HG02973 (cell line): ENCODE measurements around the gene FCGR3B.
"Not testable (repeated sequence)": the region's sequence is repeated elsewhere in the genome, so short reads cannot be mapped to it uniquely, and the experiment has no call there.

ENCODE experiments used
- ATAC-seq: cut with Tn5 transposase; IDR thresholded peaks from one replicate; pipeline ENCODE4 v1.9.1; 2021; ENCODE audit warnings: moderate library complexity; ENCODE audit not compliant: unreplicated experiment

FCGR3B gene

GRCh38 chr1:161606541-161607336, 24.2 kb downstream of the FCGR3B start:
- not testable (repeated sequence) for ATAC-seq

GRCh38 chr1:161605762-161606540, 25.0 kb downstream of the FCGR3B start:
- not testable (repeated sequence) for ATAC-seq

- ATAC-seq, result not testable (repeated sequence)
Measured at GRCh38 chr1:161605024-161605423, 26.0 kb downstream of the FCGR3B start.

GRCh38 chr1:161597077-161597476, 33.9 kb downstream of the FCGR3B start:
- ATAC-seq, result not testable (repeated sequence)

- not testable (repeated sequence) for ATAC-seq
Measured at GRCh38 chr1:161595583-161595982, 35.4 kb downstream of the FCGR3B start.

- ATAC-seq, result not testable (repeated sequence)
Measured at GRCh38 chr1:161595173-161595572, 35.8 kb downstream of the FCGR3B start.

GRCh38 chr1:161594269-161594984, 36.5 kb downstream of the FCGR3B start:
- ATAC-seq, result not testable (repeated sequence)

GRCh38 chr1:161593092-161593755, 37.8 kb downstream of the FCGR3B start:
- ATAC-seq, result not testable (repeated sequence)

- ATAC-seq, result not testable (repeated sequence)
Measured at GRCh38 chr1:161592586-161592985, 38.4 kb downstream of the FCGR3B start.

- not testable (repeated sequence) for ATAC-seq
Measured at GRCh38 chr1:161589920-161590319, 41.1 kb downstream of the FCGR3B start.

- not testable (repeated sequence) for ATAC-seq
Measured at GRCh38 chr1:161589365-161589764, 41.6 kb downstream of the FCGR3B start.

- not testable (repeated sequence) for ATAC-seq
Measured at GRCh38 chr1:161588596-161588995, 42.4 kb downstream of the FCGR3B start.

- ATAC-seq, result not testable (repeated sequence)
Measured at GRCh38 chr1:161582882-161583281, 48.1 kb downstream of the FCGR3B start.

- ATAC-seq, result peak; percentile 60
Measured at GRCh38 chr1:161580879-161581537, 50.0 kb downstream of the FCGR3B start.

- ATAC-seq, result not testable (repeated sequence)
Measured at GRCh38 chr1:161579856-161580507, 51.0 kb downstream of the FCGR3B start.

- not testable (repeated sequence) for ATAC-seq
Measured at GRCh38 chr1:161576676-161577075, 54.3 kb downstream of the FCGR3B start.
